Endodermal cell (in vitro differentiated cells): Measurements from ENCODE around the gene UBASH3A. TPM values are rescaled to one million over a fixed set of nuclear protein-coding genes. Genes with fewer than 3 reads are reported as not detected.

ENCODE experiments used
- DNase-seq: peaks from one replicate; pipeline ENCODE4 v3.0.0-alpha.2; 2017
- H3K27ac ChIP-seq: 2 replicates; pipeline ENCODE4 v1.5.1; 2013; ENCODE audit warnings: mild to moderate bottlenecking, low read depth, low read length, moderate library complexity
- H3K27me3 ChIP-seq: 2 replicates; pipeline ENCODE4 v1.6.1; 2013; ENCODE audit warnings: mild to moderate bottlenecking, low read length, moderate library complexity; ENCODE audit not compliant: insufficient read depth, control insufficient read depth, poor library complexity, severe bottlenecking
- H3K36me3 ChIP-seq: 2 replicates; pipeline ENCODE4 v1.7.0; 2013; ENCODE audit warnings: mild to moderate bottlenecking, low read length, moderate library complexity; ENCODE audit not compliant: control insufficient read depth, insufficient read depth
- H3K4me1 ChIP-seq: one replicate; pipeline ENCODE4 v1.7.0; 2013; ENCODE audit warnings: low read length; ENCODE audit not compliant: control insufficient read depth, insufficient read depth
- H3K4me3 ChIP-seq: 2 replicates; pipeline ENCODE4 v1.5.1; 2013; ENCODE audit warnings: mild to moderate bottlenecking, low read length, moderate library complexity
- H3K9ac ChIP-seq: 2 replicates; pipeline ENCODE4 v1.6.1; 2013; ENCODE audit warnings: mild to moderate bottlenecking, low read length, moderate library complexity; ENCODE audit not compliant: poor library complexity, severe bottlenecking; ENCODE audit errors: extremely low read depth
- H3K9me3 ChIP-seq: 2 replicates; pipeline ENCODE4 v1.6.1; 2013; ENCODE audit warnings: mild to moderate bottlenecking, low read length, moderate library complexity; ENCODE audit not compliant: control insufficient read depth
- H3K27ac Mint-ChIP-seq: 2 replicates; pipeline ENCODE4 v1.8.0; 2020; ENCODE audit warnings: mixed read lengths
- H3K27me3 Mint-ChIP-seq: 2 replicates; pipeline ENCODE4 v1.8.0; 2021; ENCODE audit warnings: mild to moderate bottlenecking, mixed read lengths; ENCODE audit not compliant: insufficient read depth
- H3K36me3 Mint-ChIP-seq: 2 replicates; pipeline ENCODE4 v1.8.0; 2020; ENCODE audit warnings: low read depth, mixed read lengths
- H3K4me1 Mint-ChIP-seq: 2 replicates; pipeline ENCODE4 v1.8.0; 2020; ENCODE audit warnings: mixed read lengths
- H3K4me3 Mint-ChIP-seq: 2 replicates; pipeline ENCODE4 v1.8.0; 2020; ENCODE audit warnings: mild to moderate bottlenecking, moderate library complexity, mixed read lengths
- H3K9me3 Mint-ChIP-seq: 2 replicates; pipeline ENCODE4 v1.8.0; 2020; ENCODE audit warnings: mild to moderate bottlenecking, mixed read lengths
- CTCF ChIP-seq: fragments of 200-600 bp; sonication (generic); conservative IDR thresholded peaks from 2 replicates; pipeline ENCODE4 v1.5.0; 2021; ENCODE audit warnings: antibody characterized with exemption, mild to moderate bottlenecking
- WGBS, 2 experiments: methylation state at CpG; one replicate each; pipeline versions ENCODE4 v1.1.5 to v1.1.7; 2013; ENCODE audit warnings: missing lambda C conversion rate in 2 of 2, mixed read lengths in 1 of 2; ENCODE audit not compliant: insufficient coverage in 1 of 2, insufficient read length in 1 of 2; 5-methylcytosine and 5-hydroxymethylcytosine counted together
- total RNA-seq, 2 donors: library from RNA; stranded (reverse); fragmentation: NEBNext Ultra II Directional in 1 of 2; extraction: Animal tissue kit (Norgen Biotek cat#: 25700) in 1 of 2; gene quantifications; 2 replicates in 1 of 2; 3 replicates in 1 of 2; pipeline ENCODE4 v1.2.1, GENCODE V29; 2021

Gene UBASH3A
- total RNA-seq, 2 donors from 2014 or later = not detected

- Mint-ChIP-seq H3K27me3 (no peaks in the 10 kb centered on the region), H3K27ac (peak overlapping the region; percentile 7), H3K9me3 (peaks cover 14% of the 10 kb centered on the region), H3K36me3 (peaks cover 2% of the 10 kb centered on the region), H3K4me3 (no peak overlapping the region), H3K4me1 (peaks cover 41% of the 10 kb centered on the region)
- DNase-seq = no peak
- H3K27ac ChIP-seq = peak overlapping the region; percentile 68
- H3K9ac ChIP-seq = no peak overlapping the region
- H3K4me1 ChIP-seq = no peaks in the 10 kb centered on the region
- no peaks in the 10 kb centered on the region for H3K36me3 ChIP-seq
- 91 to 94% methylated on average over 16 to 18 of the region's 18 CpGs for WGBS, 2 experiments
- H3K4me3 ChIP-seq = no peak overlapping the region
- H3K27me3 ChIP-seq = no peaks in the 10 kb centered on the region
- no peak for TF ChIP-seq CTCF
- peaks cover 13% of the 10 kb centered on the region for H3K9me3 ChIP-seq
Observed at GRCh38 chr21:42453224-42453985, 49.7 kb downstream of the UBASH3A start.

GRCh38 chr21:42453986-42454570, 50.4 kb downstream of the UBASH3A start:
- peaks cover 48% of the 10 kb centered on the region for H3K4me1 Mint-ChIP-seq
- H3K9me3 ChIP-seq = peaks cover 19% of the 10 kb centered on the region
- H3K27me3 Mint-ChIP-seq = no peaks in the 10 kb centered on the region
- H3K27ac ChIP-seq = no peak overlapping the region
- H3K4me3 ChIP-seq = no peak overlapping the region
- H3K9ac ChIP-seq = no peak overlapping the region
- peaks cover 17% of the 10 kb centered on the region for H3K9me3 Mint-ChIP-seq
- no peak for TF ChIP-seq CTCF
- no peak overlapping the region for H3K4me3 Mint-ChIP-seq
- H3K36me3 Mint-ChIP-seq = peaks cover 2% of the 10 kb centered on the region
- no peaks in the 10 kb centered on the region for H3K27me3 ChIP-seq
- no peak for DNase-seq
- no peaks in the 10 kb centered on the region for H3K4me1 ChIP-seq
- no peaks in the 10 kb centered on the region for H3K36me3 ChIP-seq
- H3K27ac Mint-ChIP-seq = no peak overlapping the region
- WGBS, 2 experiments = 93 to 95% methylated on average over 17 to 19 of the region's 19 CpGs

GRCh38 chr21:42454786-42455185, 51.1 kb downstream of the UBASH3A start:
- Histone ChIP-seq H3K4me3 (no peak overlapping the region), H3K36me3 (no peaks in the 10 kb centered on the region), H3K9ac (no peak overlapping the region), H3K27me3 (no peaks in the 10 kb centered on the region), H3K4me1 (no peaks in the 10 kb centered on the region), H3K27ac (no peak overlapping the region), H3K9me3 (peaks cover 22% of the 10 kb centered on the region)
- Mint-ChIP-seq H3K27ac (no peak overlapping the region), H3K27me3 (no peaks in the 10 kb centered on the region), H3K4me3 (no peak overlapping the region), H3K36me3 (peaks cover 2% of the 10 kb centered on the region), H3K9me3 (peaks cover 19% of the 10 kb centered on the region), H3K4me1 (peaks cover 50% of the 10 kb centered on the region)
- TF ChIP-seq CTCF = no peak
- DNase-seq = no peak
- 75 to 85% methylated on average over 6 to 9 of the region's 9 CpGs for WGBS, 2 experiments
